ENCODE data around the gene ANKS1B.

The ANKS1B gene

GRCh38 chr12:99783421-99783820 is 201.3 kb downstream of the ANKS1B start:
- no peak for DNase-seq (ENCODE audit: low read depth, low spot score)
- no peak for TF ChIP-seq SUZ12 (IDR thresholded peaks at IDR 0.05; ENCODE audit: extremely low read depth, insufficient read depth, insufficient read length)
- Histone ChIP-seq H3K27me3 (ENCODE audit: insufficient read depth, insufficient read length) (no peaks in the 10 kb centered on the region), H3K4me1 (ENCODE audit: insufficient read depth, insufficient read length) (no peaks in the 10 kb centered on the region), H3K4me3 (ENCODE audit: insufficient read length, low read depth) (no peak overlapping the region), H3K9me3 (ENCODE audit: insufficient read depth, low read length) (no peaks in the 10 kb centered on the region), H3K9ac (ENCODE audit: insufficient read length, low read depth) (no peak overlapping the region), H3K36me3 (ENCODE audit: insufficient read depth, insufficient read length, low read length) (no peaks in the 10 kb centered on the region)

DNA sequence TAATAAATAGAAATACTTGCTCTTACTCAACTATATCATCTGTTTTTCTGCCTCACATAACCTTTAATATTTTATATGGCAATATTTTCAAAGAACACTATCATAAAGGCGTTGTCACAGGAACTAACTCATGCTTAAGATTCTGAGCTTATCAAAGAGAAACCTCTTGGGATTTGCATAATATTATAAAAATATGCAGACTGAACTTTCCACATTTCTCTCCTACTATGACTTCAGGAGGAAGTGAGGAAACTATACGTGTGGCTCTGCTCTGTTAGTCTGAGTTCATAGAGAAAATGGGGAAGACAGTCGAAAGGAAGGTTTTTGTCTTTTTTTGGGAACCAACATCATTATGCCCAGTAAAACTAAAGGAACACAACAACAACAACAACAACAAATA is 212.5 kb downstream of the ANKS1B start:
- no peak overlapping the region for H3K9ac ChIP-seq (ENCODE audit: insufficient read length, low read depth)
- no peaks in the 10 kb centered on the region for H3K9me3 ChIP-seq (ENCODE audit: insufficient read depth, low read length)
- H3K27me3 ChIP-seq (ENCODE audit: insufficient read depth, insufficient read length), result no peaks in the 10 kb centered on the region
- no peak for DNase-seq (ENCODE audit: low read depth, low spot score)
- TF ChIP-seq YY1 (IDR thresholded peaks at IDR 0.05; ENCODE audit: insufficient read depth, insufficient read length), result no peak
- TF ChIP-seq ZNF274 (IDR thresholded peaks at IDR 0.05; ENCODE audit: low read depth, low read length), result no peak
- no peak for TF ChIP-seq SUZ12 (IDR thresholded peaks at IDR 0.05; ENCODE audit: extremely low read depth, insufficient read depth, insufficient read length)
- H3K4me3 ChIP-seq (ENCODE audit: insufficient read length, low read depth), result no peak overlapping the region
- no peaks in the 10 kb centered on the region for H3K4me1 ChIP-seq (ENCODE audit: insufficient read depth, insufficient read length)
- no peaks in the 10 kb centered on the region for H3K36me3 ChIP-seq (ENCODE audit: insufficient read depth, insufficient read length, low read length)

- no peak for DNase-seq (ENCODE audit: low read depth, low spot score)
- TF ChIP-seq SUZ12 (IDR thresholded peaks at IDR 0.05; ENCODE audit: extremely low read depth, insufficient read depth, insufficient read length), result no peak
- TF ChIP-seq YY1 (IDR thresholded peaks at IDR 0.05; ENCODE audit: insufficient read depth, insufficient read length), result no peak
- TF ChIP-seq ZNF274 (IDR thresholded peaks at IDR 0.05; ENCODE audit: low read depth, low read length), result no peak
- no peak overlapping the region for H3K4me3 ChIP-seq (ENCODE audit: insufficient read length, low read depth)
- no peak overlapping the region for H3K9ac ChIP-seq (ENCODE audit: insufficient read length, low read depth)
- H3K36me3 ChIP-seq (ENCODE audit: insufficient read depth, insufficient read length, low read length), result no peaks in the 10 kb centered on the region
- no peaks in the 10 kb centered on the region for H3K27me3 ChIP-seq (ENCODE audit: insufficient read depth, insufficient read length)
- no peaks in the 10 kb centered on the region for H3K4me1 ChIP-seq (ENCODE audit: insufficient read depth, insufficient read length)
- no peaks in the 10 kb centered on the region for H3K9me3 ChIP-seq (ENCODE audit: insufficient read depth, low read length)
Observed at GRCh38 chr12:99771659-99772058, 213.1 kb downstream of the ANKS1B start.

DNA sequence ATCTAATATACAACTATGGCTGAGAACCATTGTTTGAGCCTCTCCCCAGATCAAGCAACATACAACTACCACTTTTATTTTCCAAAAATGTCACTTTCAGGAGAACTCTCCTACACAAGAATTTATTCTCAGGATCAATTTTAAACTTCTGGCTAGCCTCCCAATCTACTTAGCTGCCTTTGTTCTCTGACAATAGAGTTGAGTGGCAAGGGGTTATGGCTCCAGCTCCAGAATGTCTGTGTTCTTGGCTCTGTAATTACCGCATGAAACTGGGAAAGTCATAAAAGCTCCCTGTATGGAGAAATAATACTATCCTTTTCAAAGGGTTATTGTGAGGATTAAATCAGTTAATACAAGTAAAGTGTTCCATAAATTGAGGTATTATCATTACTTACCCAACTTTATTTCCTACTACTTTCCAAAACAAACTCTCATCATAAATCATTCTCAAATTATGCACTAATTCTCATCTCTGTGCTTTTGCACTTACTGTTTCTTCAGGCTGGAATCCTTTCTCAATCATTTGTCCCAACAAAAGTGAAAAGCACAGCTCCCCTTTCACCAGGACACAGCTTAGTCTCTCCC is 215.2 kb downstream of the ANKS1B start:
- TF ChIP-seq YY1 (IDR thresholded peaks at IDR 0.05; ENCODE audit: insufficient read depth, insufficient read length) (no peak), SUZ12 (IDR thresholded peaks at IDR 0.05; ENCODE audit: extremely low read depth, insufficient read depth, insufficient read length) (no peak), ZNF274 (IDR thresholded peaks at IDR 0.05; ENCODE audit: low read depth, low read length) (no peak)
- Histone ChIP-seq H3K9ac (ENCODE audit: insufficient read length, low read depth) (no peak overlapping the region), H3K36me3 (ENCODE audit: insufficient read depth, insufficient read length, low read length) (no peaks in the 10 kb centered on the region), H3K4me3 (ENCODE audit: insufficient read length, low read depth) (no peak overlapping the region), H3K4me1 (ENCODE audit: insufficient read depth, insufficient read length) (no peaks in the 10 kb centered on the region), H3K27me3 (ENCODE audit: insufficient read depth, insufficient read length) (no peaks in the 10 kb centered on the region), H3K9me3 (ENCODE audit: insufficient read depth, low read length) (no peaks in the 10 kb centered on the region)
- DNase-seq (ENCODE audit: low read depth, low spot score), result no peak

GRCh38 chr12:99768758-99769157 is 216.0 kb downstream of the ANKS1B start:
- no peak overlapping the region for H3K4me3 ChIP-seq (ENCODE audit: insufficient read length, low read depth)
- no peaks in the 10 kb centered on the region for H3K4me1 ChIP-seq (ENCODE audit: insufficient read depth, insufficient read length)
- TF ChIP-seq ZNF274 (IDR thresholded peaks at IDR 0.05; ENCODE audit: low read depth, low read length) (no peak), SUZ12 (IDR thresholded peaks at IDR 0.05; ENCODE audit: extremely low read depth, insufficient read depth, insufficient read length) (no peak), YY1 (IDR thresholded peaks at IDR 0.05; ENCODE audit: insufficient read depth, insufficient read length) (no peak)
- DNase-seq (ENCODE audit: low read depth, low spot score), result no peak
- no peaks in the 10 kb centered on the region for H3K27me3 ChIP-seq (ENCODE audit: insufficient read depth, insufficient read length)
- no peaks in the 10 kb centered on the region for H3K36me3 ChIP-seq (ENCODE audit: insufficient read depth, insufficient read length, low read length)
- H3K9me3 ChIP-seq (ENCODE audit: insufficient read depth, low read length), result no peaks in the 10 kb centered on the region
- no peak overlapping the region for H3K9ac ChIP-seq (ENCODE audit: insufficient read length, low read depth)

- Histone ChIP-seq H3K27me3 (ENCODE audit: insufficient read depth, insufficient read length) (no peaks in the 10 kb centered on the region), H3K36me3 (ENCODE audit: insufficient read depth, insufficient read length, low read length) (no peaks in the 10 kb centered on the region), H3K4me3 (ENCODE audit: insufficient read length, low read depth) (no peak overlapping the region), H3K4me1 (ENCODE audit: insufficient read depth, insufficient read length) (no peaks in the 10 kb centered on the region), H3K9me3 (ENCODE audit: insufficient read depth, low read length) (no peaks in the 10 kb centered on the region), H3K9ac (ENCODE audit: insufficient read length, low read depth) (no peak overlapping the region)
- no peak for TF ChIP-seq ZNF274 (IDR thresholded peaks at IDR 0.05; ENCODE audit: low read depth, low read length)
- TF ChIP-seq YY1 (IDR thresholded peaks at IDR 0.05; ENCODE audit: insufficient read depth, insufficient read length), result no peak
- TF ChIP-seq SUZ12 (IDR thresholded peaks at IDR 0.05; ENCODE audit: extremely low read depth, insufficient read depth, insufficient read length), result no peak
- DNase-seq (ENCODE audit: low read depth, low spot score), result no peak
Observed at GRCh38 chr12:99767809-99768208, 216.9 kb downstream of the ANKS1B start.

GRCh38 chr12:99766408-99766807 is 218.3 kb downstream of the ANKS1B start:
- H3K27me3 ChIP-seq (ENCODE audit: insufficient read depth, insufficient read length), result no peaks in the 10 kb centered on the region
- H3K4me3 ChIP-seq (ENCODE audit: insufficient read length, low read depth), result no peak overlapping the region
- H3K4me1 ChIP-seq (ENCODE audit: insufficient read depth, insufficient read length), result no peaks in the 10 kb centered on the region
- H3K9me3 ChIP-seq (ENCODE audit: insufficient read depth, low read length), result no peaks in the 10 kb centered on the region
- H3K36me3 ChIP-seq (ENCODE audit: insufficient read depth, insufficient read length, low read length), result no peaks in the 10 kb centered on the region
- no peak for DNase-seq (ENCODE audit: low read depth, low spot score)
- H3K9ac ChIP-seq (ENCODE audit: insufficient read length, low read depth), result no peak overlapping the region
- TF ChIP-seq ZNF274 (IDR thresholded peaks at IDR 0.05; ENCODE audit: low read depth, low read length) (no peak), SUZ12 (IDR thresholded peaks at IDR 0.05; ENCODE audit: extremely low read depth, insufficient read depth, insufficient read length) (no peak), YY1 (IDR thresholded peaks at IDR 0.05; ENCODE audit: insufficient read depth, insufficient read length) (no peak)
